ENCODE data around the gene MYBPC2.

DNA sequence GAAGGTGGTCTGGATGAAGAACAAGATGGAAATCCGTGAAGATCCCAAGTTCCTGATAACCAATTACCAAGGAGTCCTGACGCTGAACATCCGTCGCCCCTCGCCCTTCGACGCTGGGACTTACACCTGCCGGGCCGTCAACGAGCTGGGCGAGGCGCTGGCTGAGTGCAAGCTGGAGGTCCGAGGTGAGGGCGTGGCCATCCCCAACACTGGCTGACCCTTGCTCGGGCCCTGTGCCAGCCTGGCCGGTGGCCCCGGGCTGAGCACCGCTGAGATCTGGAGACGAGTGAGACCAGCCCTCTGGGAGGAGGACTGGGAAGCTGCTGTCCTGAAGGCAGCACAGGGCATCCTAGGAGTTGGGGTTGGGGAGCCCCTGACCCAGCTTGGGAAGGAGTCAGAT lies 31.7 kb downstream of the MYBPC2 start:
- TF ChIP-seq EZH2phosphoT487 (IDR thresholded peaks at IDR 0.05; ENCODE audit: insufficient read depth, low read depth) (no peak), EZH2 (IDR thresholded peaks at IDR 0.05; ENCODE audit: insufficient read depth, poor library complexity, severe bottlenecking) (no peak)

Measured in GM23248 (cell line).